Coronary artery (tissue), 2 donors: Measurements from ENCODE around the gene EPB41L5.
"Not testable (repeated sequence)": the region's sequence is repeated elsewhere in the genome, so short reads cannot be mapped to it uniquely, and the experiment has no call there.

Source experiments
- DNase-seq: peaks from one replicate; pipeline ENCODE4 v3.0.0-alpha.2; 2017; ENCODE audit warnings: low spot score
- H3K27ac ChIP-seq, 2 donors: fragments of 200-600 bp; sonication (generic); one replicate each; pipeline ENCODE4 v1.5.1; 2016 to 2019
- H3K4me3 ChIP-seq: fragments of 200-600 bp; sonication (generic); 2 replicates; pipeline ENCODE4 v1.5.1; 2016; ENCODE audit warnings: mild to moderate bottlenecking, moderate library complexity
- TF ChIP-seq, protein P1 (sequence below): fragments of 200-600 bp; sonication (generic); IDR thresholded peaks from one replicate; pipeline ENCODE4 v1.5.1; 2019; ENCODE audit warnings: antibody characterized with exemption

The EPB41L5 gene

GRCh38 chr2:120016800-120017199 is 3.9 kb downstream of the EPB41L5 start:
- H3K4me3 ChIP-seq: no peak overlapping the region
- TF ChIP-seq, protein P1, sequence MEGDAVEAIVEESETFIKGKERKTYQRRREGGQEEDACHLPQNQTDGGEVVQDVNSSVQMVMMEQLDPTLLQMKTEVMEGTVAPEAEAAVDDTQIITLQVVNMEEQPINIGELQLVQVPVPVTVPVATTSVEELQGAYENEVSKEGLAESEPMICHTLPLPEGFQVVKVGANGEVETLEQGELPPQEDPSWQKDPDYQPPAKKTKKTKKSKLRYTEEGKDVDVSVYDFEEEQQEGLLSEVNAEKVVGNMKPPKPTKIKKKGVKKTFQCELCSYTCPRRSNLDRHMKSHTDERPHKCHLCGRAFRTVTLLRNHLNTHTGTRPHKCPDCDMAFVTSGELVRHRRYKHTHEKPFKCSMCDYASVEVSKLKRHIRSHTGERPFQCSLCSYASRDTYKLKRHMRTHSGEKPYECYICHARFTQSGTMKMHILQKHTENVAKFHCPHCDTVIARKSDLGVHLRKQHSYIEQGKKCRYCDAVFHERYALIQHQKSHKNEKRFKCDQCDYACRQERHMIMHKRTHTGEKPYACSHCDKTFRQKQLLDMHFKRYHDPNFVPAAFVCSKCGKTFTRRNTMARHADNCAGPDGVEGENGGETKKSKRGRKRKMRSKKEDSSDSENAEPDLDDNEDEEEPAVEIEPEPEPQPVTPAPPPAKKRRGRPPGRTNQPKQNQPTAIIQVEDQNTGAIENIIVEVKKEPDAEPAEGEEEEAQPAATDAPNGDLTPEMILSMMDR: no peak
- no peak for DNase-seq
- no peak overlapping the region for H3K27ac ChIP-seq

GRCh38 chr2:120017201-120017600 is 4.3 kb downstream of the EPB41L5 start:
- H3K27ac ChIP-seq: no peak overlapping the region
- no peak for DNase-seq

DNA sequence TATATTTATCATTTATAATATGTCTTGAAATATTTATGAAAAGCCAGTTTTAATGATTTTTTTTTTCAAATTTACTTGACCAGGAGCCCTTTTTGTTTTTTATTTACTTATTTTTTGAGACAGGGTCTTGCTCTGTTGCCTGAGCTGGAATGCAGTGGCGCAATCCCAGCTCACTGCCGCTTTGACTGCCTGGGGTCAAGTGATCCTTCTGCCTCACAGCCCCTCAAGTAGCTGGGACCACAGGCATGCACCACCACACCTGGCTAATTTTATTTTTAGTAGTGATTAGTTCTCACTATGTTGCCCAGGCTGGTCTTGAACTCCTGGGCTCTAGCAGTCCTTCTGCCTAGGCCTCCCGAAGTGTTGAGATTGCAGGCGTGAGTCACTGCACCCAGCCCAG is 5.7 kb downstream of the EPB41L5 start:
- TF ChIP-seq, protein P1: no peak
- H3K27ac ChIP-seq: no peak overlapping the region
- H3K4me3 ChIP-seq: no peak overlapping the region
- no peak for DNase-seq

More at GRCh38 chr2:120017201-120017600, 4.3 kb downstream of the EPB41L5 start:
- TF ChIP-seq, protein P1: no peak
- H3K4me3 ChIP-seq: no peak overlapping the region

DNA sequence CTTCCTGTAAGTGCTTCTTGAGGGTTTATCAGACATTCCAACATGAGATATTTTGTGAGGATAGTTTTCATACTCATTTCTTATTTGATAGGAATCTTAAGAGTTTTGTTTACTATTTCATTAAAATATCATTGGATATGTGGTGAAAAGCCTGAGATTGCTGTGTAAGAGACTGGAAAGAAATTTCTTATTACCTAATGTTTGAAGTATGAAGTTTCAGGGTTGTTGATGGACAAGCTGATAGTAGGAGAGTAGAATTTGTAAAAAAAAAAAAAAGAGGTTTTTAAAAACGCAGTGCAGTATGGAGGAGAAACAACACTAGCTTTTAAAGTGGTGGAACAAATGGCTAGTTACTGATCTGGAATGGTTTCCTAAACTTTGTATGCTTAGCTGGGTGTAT is 7.7 kb downstream of the EPB41L5 start:
- TF ChIP-seq, protein P1: no peak
- no peak for DNase-seq
- H3K27ac ChIP-seq: no peak overlapping the region

DNA sequence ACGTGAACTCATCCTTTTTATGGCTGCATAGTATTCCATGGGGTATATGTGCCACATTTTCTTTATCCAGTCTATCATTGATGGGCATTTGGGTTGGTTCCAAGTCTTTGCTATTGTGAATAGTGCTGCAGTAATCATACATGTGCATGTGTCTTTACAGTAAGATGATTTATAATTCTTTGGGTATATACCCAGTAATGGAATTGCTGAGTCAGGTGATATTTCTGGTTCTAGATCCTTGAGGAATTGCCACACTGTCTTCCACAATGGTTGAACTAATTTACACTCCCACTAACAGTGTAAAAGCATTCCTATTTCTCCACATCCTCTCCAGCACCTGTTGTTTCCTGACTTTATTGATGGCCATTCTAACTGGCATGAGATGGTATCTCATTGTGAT is 9.6 kb downstream of the EPB41L5 start:
- not testable (repeated sequence) for H3K27ac ChIP-seq, H3K4me3 ChIP-seq, DNase-seq

More for the DNA sequence above, 7.7 kb downstream of the EPB41L5 start:
- no peak overlapping the region for H3K4me3 ChIP-seq

DNA sequence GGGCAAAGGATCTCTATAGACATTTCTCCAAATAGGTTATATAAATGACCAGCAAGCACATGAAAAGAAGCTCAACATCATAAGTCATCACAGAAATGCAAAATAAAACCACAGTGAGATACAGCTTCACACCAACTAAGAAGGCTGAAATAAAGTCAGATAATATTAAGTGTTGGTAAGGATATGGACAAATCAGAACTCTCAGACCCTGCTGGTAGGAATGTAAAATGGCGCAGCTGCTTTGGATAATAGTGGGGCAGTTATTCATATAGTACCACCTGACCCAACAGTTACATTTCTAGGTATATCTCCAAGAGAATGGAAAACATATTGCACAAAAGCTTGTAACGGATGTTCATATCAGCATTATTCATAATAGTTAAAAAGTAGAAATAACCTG is 14.0 kb downstream of the EPB41L5 start:
- Histone ChIP-seq H3K27ac (no peak overlapping the region), H3K4me3 (no peak overlapping the region)
- TF ChIP-seq, protein P1: no peak
- no peak for DNase-seq

- no peak for DNase-seq
- Histone ChIP-seq H3K27ac (no peak overlapping the region), H3K4me3 (no peak overlapping the region)
- TF ChIP-seq, protein P1: no peak
These were observed 15.9 kb downstream of the EPB41L5 start for GRCh38 chr2:120028795-120029194.
